ENCODE results near the gene IL11RA.

Gene IL11RA

DNA sequence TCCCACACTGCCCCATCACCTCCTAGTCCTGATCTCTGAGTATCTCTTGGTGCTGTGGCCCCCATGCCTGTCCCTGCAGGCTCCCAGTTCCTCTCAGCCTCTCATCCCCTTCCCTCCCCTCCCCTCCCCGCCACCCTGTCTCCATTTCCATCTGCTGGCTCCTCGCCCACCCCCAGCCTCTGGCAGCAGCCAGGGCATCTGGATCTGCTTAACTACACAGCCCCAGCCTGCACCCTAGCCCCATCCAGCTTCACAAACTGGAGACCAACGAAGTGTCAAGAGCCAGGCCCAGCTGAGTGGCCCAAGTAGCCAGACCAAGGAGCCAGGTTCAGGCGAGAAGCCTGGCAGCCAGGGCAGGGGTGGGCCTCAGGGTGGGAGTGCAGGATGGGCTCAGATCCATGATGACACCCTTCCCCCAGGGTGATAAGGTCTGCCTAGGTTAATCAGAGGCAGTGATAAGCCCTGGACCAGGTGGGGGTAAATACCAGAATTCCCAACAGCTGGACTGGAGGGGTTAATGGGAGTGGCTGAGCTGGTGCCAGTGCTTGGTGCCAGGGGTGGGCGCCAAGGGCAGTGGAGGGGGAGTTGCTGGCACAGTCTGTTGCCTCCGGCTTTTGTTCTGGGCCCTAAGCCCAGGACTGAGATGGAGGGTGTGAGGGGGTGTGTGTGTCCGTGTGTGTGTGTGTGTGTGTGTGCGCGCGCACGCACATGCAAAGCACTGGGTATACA is 2.5 kb downstream of the IL11RA start:
- Histone ChIP-seq H3K4me1 (ENCODE audit: insufficient read depth, low read length) (peaks cover 26% of the 10 kb centered on the region), H3K9me3 (ENCODE audit: control insufficient read depth, insufficient read depth, low read length) (no peaks in the 10 kb centered on the region), H3K9ac (ENCODE audit: low read depth, low read length) (no peak overlapping the region), H3K36me3 (ENCODE audit: insufficient read depth, low read length) (no peaks in the 10 kb centered on the region)

DNA sequence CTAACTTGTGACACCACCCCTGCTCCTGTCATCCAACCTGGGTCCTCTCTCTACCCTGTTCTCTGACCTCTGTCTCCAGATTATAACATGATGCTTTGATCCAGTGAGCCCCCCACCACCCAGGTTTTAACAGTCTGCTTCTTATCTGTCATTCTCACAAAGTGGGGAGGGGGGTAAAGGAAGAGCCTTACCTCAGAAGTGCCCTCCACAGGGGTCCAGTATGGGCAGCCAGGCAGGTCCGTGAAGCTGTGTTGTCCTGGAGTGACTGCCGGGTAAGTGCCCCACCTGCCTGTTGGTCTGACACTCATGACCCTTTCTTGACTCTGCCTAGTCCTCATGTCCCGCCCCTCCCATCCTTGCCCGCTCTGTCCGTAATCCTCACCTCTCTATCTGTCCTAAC is 3.4 kb downstream of the IL11RA start:
- no peaks in the 10 kb centered on the region for H3K36me3 ChIP-seq (ENCODE audit: insufficient read depth, low read length)
- H3K9me3 ChIP-seq (ENCODE audit: control insufficient read depth, insufficient read depth, low read length) = no peaks in the 10 kb centered on the region
- H3K4me1 ChIP-seq (ENCODE audit: insufficient read depth, low read length) = peaks cover 26% of the 10 kb centered on the region
- H3K9ac ChIP-seq (ENCODE audit: low read depth, low read length) = no peak overlapping the region

DNA sequence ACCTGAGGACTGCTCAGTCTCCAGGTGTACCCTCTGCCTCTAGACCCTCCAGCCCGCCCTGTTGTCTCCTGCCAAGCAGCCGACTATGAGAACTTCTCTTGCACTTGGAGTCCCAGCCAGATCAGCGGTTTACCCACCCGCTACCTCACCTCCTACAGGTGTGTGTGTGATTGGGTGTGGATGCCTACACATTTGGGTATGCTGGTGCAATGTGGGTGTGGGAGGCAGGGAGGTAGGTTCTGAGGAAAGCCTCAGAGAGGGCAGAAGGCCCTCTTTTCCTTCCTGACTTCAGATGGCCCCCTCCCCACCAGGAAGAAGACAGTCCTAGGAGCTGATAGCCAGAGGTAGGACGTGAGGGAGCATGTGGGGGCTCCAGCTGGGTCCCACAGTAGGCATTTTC is 5.0 kb downstream of the IL11RA start:
- H3K9me3 ChIP-seq (ENCODE audit: control insufficient read depth, insufficient read depth, low read length) = no peaks in the 10 kb centered on the region
- H3K4me1 ChIP-seq (ENCODE audit: insufficient read depth, low read length) = peaks cover 19% of the 10 kb centered on the region
- no peak overlapping the region for H3K9ac ChIP-seq (ENCODE audit: low read depth, low read length)
- H3K36me3 ChIP-seq (ENCODE audit: insufficient read depth, low read length) = no peaks in the 10 kb centered on the region

DNA sequence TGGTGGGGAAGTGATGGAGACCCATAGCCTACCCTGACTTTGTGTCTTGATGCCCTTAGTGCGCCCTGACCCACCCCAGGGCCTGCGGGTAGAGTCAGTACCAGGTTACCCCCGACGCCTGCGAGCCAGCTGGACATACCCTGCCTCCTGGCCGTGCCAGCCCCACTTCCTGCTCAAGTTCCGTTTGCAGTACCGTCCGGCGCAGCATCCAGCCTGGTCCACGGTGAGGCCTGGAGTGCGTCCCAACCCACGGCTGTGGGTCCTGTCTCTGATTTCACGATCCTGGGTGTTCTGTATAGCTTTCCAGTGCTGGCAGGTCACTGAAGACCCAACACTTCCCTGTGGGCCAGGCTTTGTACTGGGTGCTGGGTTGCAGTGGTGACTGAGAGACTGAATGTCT is 6.5 kb downstream of the IL11RA start:
- no peak overlapping the region for H3K9ac ChIP-seq (ENCODE audit: low read depth, low read length)
- no peaks in the 10 kb centered on the region for H3K36me3 ChIP-seq (ENCODE audit: insufficient read depth, low read length)
- H3K9me3 ChIP-seq (ENCODE audit: control insufficient read depth, insufficient read depth, low read length) = no peaks in the 10 kb centered on the region
- peaks cover 6% of the 10 kb centered on the region for H3K4me1 ChIP-seq (ENCODE audit: insufficient read depth, low read length)

DNA sequence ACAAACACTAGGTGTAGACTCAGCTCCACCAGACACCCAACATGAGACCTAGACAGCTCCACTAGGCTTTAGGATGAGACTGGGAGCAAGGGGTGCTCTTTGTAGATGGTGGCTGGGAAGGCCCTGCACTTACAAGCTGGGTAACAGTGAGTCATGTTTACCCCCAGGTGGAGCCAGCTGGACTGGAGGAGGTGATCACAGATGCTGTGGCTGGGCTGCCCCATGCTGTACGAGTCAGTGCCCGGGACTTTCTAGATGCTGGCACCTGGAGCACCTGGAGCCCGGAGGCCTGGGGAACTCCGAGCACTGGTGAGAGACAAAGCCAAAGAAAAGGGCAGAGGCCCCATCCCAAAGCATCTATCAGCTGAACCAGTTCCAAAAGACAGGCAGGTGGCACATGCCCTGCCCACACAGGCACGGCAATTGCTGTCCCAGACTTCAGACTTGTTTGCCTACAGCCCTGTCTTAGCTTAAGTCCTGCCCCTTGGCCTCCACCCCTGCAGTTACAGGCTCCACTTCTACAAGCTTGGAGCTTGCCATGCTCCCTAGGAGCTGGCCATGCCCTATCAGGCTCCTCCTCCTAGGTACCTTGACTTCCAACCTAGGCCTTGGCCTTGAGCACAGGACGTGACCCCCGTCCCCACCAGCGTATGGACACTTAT is 7.7 kb downstream of the IL11RA start:
- Histone ChIP-seq H3K9ac (ENCODE audit: low read depth, low read length) (no peak overlapping the region), H3K36me3 (ENCODE audit: insufficient read depth, low read length) (no peaks in the 10 kb centered on the region), H3K9me3 (ENCODE audit: control insufficient read depth, insufficient read depth, low read length) (no peaks in the 10 kb centered on the region), H3K4me1 (ENCODE audit: insufficient read depth, low read length) (peaks cover 4% of the 10 kb centered on the region; the same call in 1 of the 2 replicates)

DNA sequence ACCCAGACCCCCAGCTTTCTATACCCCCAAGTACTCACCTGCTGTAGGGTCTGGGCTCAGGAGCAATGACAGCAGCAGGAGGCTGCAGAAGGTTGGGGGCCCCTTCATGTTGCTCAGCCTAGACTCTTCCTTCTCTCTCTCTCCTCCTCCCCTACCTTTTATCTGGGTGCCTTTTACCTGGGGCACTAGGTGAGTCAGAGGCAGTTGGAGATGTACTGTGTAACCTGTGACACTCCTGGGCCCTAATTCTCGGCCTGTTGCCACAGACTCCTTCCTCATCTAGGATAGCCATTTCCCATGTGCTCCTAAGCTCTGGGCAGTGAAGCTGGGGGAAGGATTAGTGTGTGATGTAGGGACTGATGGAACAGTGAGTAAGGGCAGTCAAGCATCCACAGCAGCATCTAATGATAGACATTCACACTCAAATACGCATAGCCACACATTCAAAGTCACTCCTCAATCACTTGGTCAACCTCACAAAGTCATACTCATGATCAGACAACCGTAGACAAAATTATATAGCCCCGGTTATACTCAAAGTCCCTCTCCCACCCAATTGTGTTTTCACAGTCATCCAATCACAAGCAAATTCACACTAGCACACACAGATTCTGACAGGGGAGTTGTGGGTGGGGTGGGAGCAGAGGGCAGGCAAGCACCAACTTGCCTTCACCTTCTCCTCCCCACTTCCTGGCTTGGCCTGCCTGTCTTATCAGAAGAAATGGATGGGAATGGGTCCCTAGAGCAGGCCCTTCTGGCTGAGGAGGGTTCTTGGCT is 10.7 kb downstream of the IL11RA start, which contains the start of gene CCL27:
CCL27 (minus strand) TSS at position 132 of the 777 bp plus-strand sequence; CDS start at position 108, 24 bp downstream.
- Histone ChIP-seq H3K36me3 (ENCODE audit: insufficient read depth, low read length) (no peaks in the 10 kb centered on the region), H3K9ac (ENCODE audit: low read depth, low read length) (no peak within 1 kb of the TSS), H3K9me3 (ENCODE audit: control insufficient read depth, insufficient read depth, low read length) (0 out of 2 replicates have a peak, but pooled peaks cover 2% of the 10 kb centered on the region), H3K4me1 (ENCODE audit: insufficient read depth, low read length) (peaks cover 4% of the 10 kb centered on the region; the same call in 1 of the 2 replicates)

DNA sequence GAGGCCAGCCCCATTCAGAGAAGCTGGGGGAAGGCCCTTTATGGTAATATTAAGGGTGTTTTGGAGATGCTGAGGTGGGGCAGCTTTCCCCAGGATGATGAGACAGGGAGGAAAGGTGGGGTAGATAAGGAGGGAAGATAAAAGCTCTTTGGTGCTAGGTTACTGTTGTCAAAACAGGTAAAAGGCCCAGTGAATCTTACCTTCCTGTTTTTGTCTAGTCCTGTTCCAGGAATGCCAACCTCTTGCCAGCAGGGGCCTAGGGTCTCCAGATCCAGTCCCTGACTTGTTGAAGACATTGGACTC is 11.3 kb downstream of the IL11RA start:
- Histone ChIP-seq H3K9me3 (ENCODE audit: control insufficient read depth, insufficient read depth, low read length) (0 out of 2 replicates have a peak, but pooled peaks cover 2% of the 10 kb centered on the region), H3K36me3 (ENCODE audit: insufficient read depth, low read length) (no peaks in the 10 kb centered on the region), H3K9ac (ENCODE audit: low read depth, low read length) (no peak overlapping the region), H3K4me1 (ENCODE audit: insufficient read depth, low read length) (peaks cover 4% of the 10 kb centered on the region; the same call in 1 of the 2 replicates)

DNA sequence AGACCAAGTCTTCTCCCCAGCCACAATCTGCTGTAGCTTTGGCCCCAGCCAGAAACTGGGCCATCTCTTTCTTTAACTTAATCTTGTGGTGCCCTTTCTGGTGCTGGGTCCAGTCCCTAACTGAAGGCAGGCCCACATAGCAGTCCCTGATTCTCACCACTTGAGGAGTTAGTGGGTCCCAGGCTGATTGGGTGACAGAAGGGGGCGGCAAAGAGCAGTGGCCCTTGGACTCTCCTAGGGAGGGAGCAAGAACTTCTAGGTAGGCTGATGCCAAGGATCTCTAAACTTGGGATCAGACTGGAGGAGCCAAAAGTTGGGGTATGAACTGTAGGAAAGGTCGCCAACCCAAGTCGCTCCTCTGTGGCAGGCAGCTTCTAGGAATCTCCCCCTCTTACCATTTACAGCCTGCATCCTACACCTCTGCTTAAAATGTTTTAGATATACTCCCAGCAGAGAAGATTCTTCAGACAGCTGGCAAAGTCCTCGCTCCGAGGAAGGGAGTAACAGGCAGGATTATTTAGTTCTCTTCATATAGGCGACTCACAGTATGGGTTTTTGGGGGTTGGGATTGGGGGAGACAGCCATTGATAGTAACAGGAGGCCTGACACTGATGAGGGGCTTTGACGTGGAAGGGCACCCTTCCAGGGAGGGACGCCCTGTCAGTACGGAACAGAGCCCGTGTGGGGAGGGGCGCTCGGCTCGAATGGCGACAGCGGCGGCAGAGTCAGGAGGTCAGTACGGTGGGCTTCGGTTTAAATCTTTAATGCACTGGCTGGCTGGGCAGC is 12.5 kb downstream of the IL11RA start:
- H3K9ac ChIP-seq (ENCODE audit: low read depth, low read length) = peak overlapping the region; percentile 73
- H3K36me3 ChIP-seq (ENCODE audit: insufficient read depth, low read length) = no peaks in the 10 kb centered on the region
- peaks cover 2% of the 10 kb centered on the region; the same call in 1 of the 2 replicates for H3K9me3 ChIP-seq (ENCODE audit: control insufficient read depth, insufficient read depth, low read length)
- peaks cover 4% of the 10 kb centered on the region; the same call in 1 of the 2 replicates for H3K4me1 ChIP-seq (ENCODE audit: insufficient read depth, low read length)

DNA sequence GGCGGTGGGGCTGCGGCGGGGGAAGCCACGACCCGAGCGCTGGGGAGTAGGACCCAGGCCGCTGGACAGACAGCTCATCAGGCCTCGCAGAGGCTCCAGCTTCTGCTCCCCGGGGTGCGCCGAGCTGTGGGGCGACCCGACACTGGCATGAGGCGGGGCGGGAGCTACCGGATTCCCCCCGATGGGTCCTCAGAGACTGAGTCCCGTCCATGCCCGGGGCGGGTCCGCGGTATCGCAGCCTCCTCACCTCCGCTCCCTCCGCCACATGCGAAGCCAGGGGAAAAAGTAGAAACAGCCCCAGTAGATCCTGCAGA is 13.0 kb downstream of the IL11RA start:
- Histone ChIP-seq H3K9ac (ENCODE audit: low read depth, low read length) (peak overlapping the region; percentile 73), H3K36me3 (ENCODE audit: insufficient read depth, low read length) (no peaks in the 10 kb centered on the region), H3K9me3 (ENCODE audit: control insufficient read depth, insufficient read depth, low read length) (peaks cover 2% of the 10 kb centered on the region), H3K4me1 (ENCODE audit: insufficient read depth, low read length) (peaks cover 4% of the 10 kb centered on the region; the same call in 1 of the 2 replicates)

DNA sequence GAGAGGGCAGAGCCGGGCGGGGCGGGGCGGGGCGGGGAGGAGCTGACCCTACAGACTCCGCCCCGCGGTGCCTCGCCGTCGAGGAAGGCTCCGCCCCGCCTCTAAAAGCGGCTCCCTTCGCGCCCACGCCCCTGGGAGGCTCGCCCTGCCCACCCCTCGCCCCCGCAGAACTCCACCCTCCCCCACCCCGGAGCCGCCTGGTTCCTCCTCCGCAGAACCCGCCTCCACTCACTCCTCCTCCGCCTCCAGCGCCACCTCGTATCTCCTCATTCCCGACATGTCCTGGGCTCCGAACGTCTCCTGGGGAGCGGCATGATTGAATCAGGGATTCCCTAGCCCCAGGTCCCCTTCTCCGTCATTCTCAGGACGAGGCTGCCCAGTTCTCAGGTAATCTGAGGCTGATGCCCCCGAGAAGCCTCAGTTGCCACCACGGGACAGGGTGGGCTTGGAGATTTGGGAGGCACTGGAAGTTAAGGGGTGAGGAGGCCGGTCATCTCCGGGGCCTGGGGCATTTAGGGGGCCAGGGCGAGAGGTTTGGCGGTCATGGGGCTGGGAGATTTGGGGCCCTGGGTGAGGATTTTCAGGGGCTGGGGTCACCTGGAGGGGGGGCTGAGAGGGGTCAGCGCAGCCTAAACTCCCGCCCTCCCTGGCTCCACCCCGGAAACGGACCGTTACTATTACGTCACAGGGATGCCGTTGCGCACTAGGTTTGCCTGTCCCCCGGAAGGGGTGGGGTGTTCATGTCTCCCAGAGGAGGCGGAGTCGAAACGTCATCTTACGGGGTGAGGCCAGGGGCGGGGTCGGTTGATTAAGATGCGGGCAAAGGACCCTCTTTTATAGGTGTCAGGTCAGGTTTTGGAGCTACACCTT is 13.6 kb downstream of the IL11RA start:
- H3K36me3 ChIP-seq (ENCODE audit: insufficient read depth, low read length) = no peaks in the 10 kb centered on the region
- H3K9me3 ChIP-seq (ENCODE audit: control insufficient read depth, insufficient read depth, low read length) = peaks cover 2% of the 10 kb centered on the region
- peaks cover 4% of the 10 kb centered on the region; the same call in 1 of the 2 replicates for H3K4me1 ChIP-seq (ENCODE audit: insufficient read depth, low read length)
- H3K9ac ChIP-seq (ENCODE audit: low read depth, low read length) = peak overlapping the region; percentile 93

DNA sequence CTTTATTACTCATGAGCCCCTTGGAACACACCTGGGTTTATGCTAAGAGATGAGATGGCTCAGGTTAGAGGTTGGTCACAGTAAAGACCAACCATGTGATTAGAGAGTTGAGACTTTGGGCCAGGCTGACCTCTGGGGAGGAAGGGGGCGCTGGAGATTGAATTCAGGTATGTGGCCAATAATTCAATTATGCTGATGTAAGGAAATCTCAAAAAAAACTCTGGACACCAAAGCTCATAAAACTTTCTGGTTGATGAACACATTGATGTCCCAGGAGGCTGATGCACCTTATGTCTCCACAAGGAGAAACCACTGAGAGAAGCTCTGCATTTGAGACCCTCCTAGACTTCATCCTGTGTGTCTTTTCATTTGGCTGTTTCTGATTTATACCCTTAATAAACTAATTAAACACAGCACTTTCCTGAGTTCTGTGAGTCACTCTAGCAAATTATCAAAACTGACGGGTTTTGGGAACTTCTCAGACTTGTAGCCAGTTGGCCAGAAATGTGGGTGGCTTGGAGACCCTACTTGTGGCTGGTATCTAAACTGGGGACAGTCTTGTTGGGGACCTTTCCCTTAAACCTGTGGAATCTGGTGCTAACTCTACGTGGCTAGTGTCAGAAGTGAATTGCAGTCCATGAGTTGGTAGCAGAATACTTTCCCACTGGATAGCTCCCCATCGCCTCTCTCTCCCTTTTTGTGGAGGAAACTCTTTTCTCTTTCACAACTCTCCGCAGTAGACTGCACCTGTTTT is 18.0 kb downstream of the IL11RA start:
- Histone ChIP-seq H3K36me3 (ENCODE audit: insufficient read depth, low read length) (no peaks in the 10 kb centered on the region), H3K9ac (ENCODE audit: low read depth, low read length) (no peak overlapping the region), H3K4me1 (ENCODE audit: insufficient read depth, low read length) (no peaks in the 10 kb centered on the region), H3K9me3 (ENCODE audit: control insufficient read depth, insufficient read depth, low read length) (peaks cover 2% of the 10 kb centered on the region)

DNA sequence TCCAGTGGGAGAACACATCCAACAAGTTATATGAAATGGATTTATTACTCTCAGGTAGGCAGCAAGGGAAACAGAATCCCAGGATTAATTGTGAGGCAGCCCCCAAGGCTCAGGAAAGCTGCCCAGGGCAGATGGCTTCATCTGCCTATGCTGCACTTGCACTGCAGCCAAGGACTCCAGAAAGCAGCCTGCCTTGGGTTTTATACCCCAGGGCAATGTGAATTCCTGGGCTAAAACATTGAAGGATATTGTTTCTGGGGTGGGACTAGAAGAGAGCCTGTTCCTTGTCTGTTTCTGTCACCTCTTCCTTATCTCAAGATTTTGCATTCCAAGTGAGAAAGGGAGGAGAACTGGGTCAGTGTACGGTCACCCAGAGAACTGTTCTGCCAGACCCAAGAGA is 19.3 kb downstream of the IL11RA start:
- H3K9ac ChIP-seq (ENCODE audit: low read depth, low read length) = no peak overlapping the region
- H3K36me3 ChIP-seq (ENCODE audit: insufficient read depth, low read length) = no peaks in the 10 kb centered on the region
- no peaks in the 10 kb centered on the region for H3K4me1 ChIP-seq (ENCODE audit: insufficient read depth, low read length)
- no peaks in the 10 kb centered on the region; the same call in none of the 2 replicates for H3K9me3 ChIP-seq (ENCODE audit: control insufficient read depth, insufficient read depth, low read length)

DNA sequence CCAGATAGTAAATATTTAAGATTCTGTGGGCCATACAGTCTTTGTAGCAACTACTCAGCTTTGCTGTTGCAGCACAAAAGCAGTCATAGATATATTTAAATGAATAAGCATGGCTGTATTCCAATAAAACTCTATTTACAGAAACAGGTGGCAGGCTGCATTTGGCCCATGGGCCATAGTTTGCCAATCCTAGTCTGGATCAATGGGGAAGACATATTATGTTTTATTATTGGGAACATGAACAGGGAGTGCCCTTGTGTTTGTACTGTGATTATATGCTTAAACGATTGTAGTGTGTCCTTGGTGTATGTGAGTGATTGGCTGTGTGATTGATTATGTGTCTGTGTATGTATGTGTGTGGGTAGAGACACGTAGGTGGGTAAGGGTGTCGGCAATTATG is 22.5 kb downstream of the IL11RA start:
- Histone ChIP-seq H3K9me3 (ENCODE audit: control insufficient read depth, insufficient read depth, low read length) (no peaks in the 10 kb centered on the region; the same call in 1 of the 2 replicates), H3K9ac (ENCODE audit: low read depth, low read length) (no peak overlapping the region), H3K36me3 (ENCODE audit: insufficient read depth, low read length) (no peaks in the 10 kb centered on the region), H3K4me1 (ENCODE audit: insufficient read depth, low read length) (no peaks in the 10 kb centered on the region)

All from ES-I3 (cell line).